ENCODE data around the gene CACNA1I. TPM values are rescaled to one million over a fixed set of nuclear protein-coding genes. Genes with fewer than 3 reads are reported as not detected.

Gene CACNA1I
- total RNA-seq, 1 donor, result not detected

- no peak for TF ChIP-seq CTCF (IDR thresholded peaks at IDR 0.05; ENCODE audit: insufficient read depth, low read depth, low read length)
- no peak for DNase-seq (ENCODE audit: low read depth)
- no peak overlapping the region for H3K4me3 ChIP-seq (ENCODE audit: low read depth, low read length)
Observed at GRCh38 chr22:39577900-39578299, 7.3 kb downstream of the CACNA1I start.

- H3K4me3 ChIP-seq (ENCODE audit: low read depth, low read length), result no peak overlapping the region
- TF ChIP-seq CTCF (IDR thresholded peaks at IDR 0.05; ENCODE audit: insufficient read depth, low read depth, low read length), result no peak
- DNase-seq (ENCODE audit: low read depth), result no peak
Observed at GRCh38 chr22:39580006-39580441, 9.5 kb downstream of the CACNA1I start.

GRCh38 chr22:39580795-39581194 lies 10.2 kb downstream of the CACNA1I start:
- no peak for DNase-seq (ENCODE audit: low read depth)
- H3K4me3 ChIP-seq (ENCODE audit: low read depth, low read length), result no peak overlapping the region
- TF ChIP-seq CTCF (IDR thresholded peaks at IDR 0.05; ENCODE audit: insufficient read depth, low read depth, low read length), result no peak

GRCh38 chr22:39581303-39581702 lies 10.8 kb downstream of the CACNA1I start:
- H3K4me3 ChIP-seq (ENCODE audit: low read depth, low read length), result no peak overlapping the region
- TF ChIP-seq CTCF (IDR thresholded peaks at IDR 0.05; ENCODE audit: insufficient read depth, low read depth, low read length), result no peak
- no peak for DNase-seq (ENCODE audit: low read depth)

- no peak for DNase-seq (ENCODE audit: low read depth)
- no peak for TF ChIP-seq CTCF (IDR thresholded peaks at IDR 0.05; ENCODE audit: insufficient read depth, low read depth, low read length)
- H3K4me3 ChIP-seq (ENCODE audit: low read depth, low read length), result no peak overlapping the region
Observed at GRCh38 chr22:39583066-39583667, 12.6 kb downstream of the CACNA1I start.

- no peak overlapping the region for H3K4me3 ChIP-seq (ENCODE audit: low read depth, low read length)
- no peak for DNase-seq (ENCODE audit: low read depth)
- no peak for TF ChIP-seq CTCF (IDR thresholded peaks at IDR 0.05; ENCODE audit: insufficient read depth, low read depth, low read length)
Observed at GRCh38 chr22:39589875-39590274, 19.3 kb downstream of the CACNA1I start.

Measured in fibroblast of villous mesenchyme (primary cell).